Skin epidermis (tissue), 12 donors: Measurements from ENCODE around the gene KIR3DL1.
"Not testable (repeated sequence)": the region's sequence is repeated elsewhere in the genome, so short reads cannot be mapped to it uniquely, and the experiment has no call there.

ENCODE experiments used
- H3K27ac ChIP-seq, 21 experiments: fragments of 200-600 bp; sonication (generic) in 11 of 21; one replicate each; pipeline ENCODE4 v1.5.0; 2020; ENCODE audit warnings: mild to moderate bottlenecking in 3 of 21, inconsistent platforms in 2 of 21, moderate library complexity in 2 of 21
- H3K4me3 ChIP-seq, 7 experiments: fragments of 200-600 bp; sonication (generic) in 2 of 7; one replicate each; pipeline ENCODE4 v1.5.0; 2020; ENCODE audit warnings: inconsistent platforms in 2 of 7, mild to moderate bottlenecking in 2 of 7, moderate library complexity in 1 of 7

KIR3DL1 gene

DNA sequence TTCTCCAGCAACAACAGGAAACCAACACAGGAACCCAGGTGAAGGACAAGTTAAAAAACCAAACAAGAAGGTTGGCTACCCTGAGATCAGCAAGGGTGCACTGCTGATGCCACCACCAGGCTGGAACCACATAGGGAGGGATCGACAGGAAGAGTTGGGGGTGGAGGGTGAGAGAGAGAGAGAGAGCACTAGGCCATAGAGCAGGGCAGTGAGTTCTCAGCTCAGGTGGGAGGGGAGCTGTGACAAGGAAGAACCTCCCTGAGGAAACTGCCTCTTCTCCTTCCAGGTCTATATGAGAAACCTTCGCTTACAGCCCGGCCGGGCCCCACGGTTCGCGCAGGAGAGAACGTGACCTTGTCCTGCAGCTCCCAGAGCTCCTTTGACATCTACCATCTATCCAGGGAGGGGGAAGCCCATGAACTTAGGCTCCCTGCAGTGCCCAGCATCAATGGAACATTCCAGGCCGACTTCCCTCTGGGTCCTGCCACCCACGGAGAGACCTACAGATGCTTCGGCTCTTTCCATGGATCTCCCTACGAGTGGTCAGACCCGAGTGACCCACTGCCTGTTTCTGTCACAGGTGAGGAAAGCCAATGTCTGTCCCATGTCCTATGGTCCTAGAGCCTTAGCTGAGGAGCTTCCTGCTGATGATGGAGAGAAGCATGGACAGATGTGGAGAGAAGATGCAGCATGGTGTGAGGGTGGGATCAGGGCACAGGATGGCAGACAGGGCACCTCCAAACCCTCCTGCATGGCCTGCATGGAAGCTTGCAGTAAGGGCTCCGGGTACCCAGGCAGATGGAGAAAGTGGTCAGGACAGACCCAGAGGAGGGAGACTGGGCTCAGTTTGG is 10.4 kb upstream of the KIR3DL1 start:
- H3K27ac ChIP-seq: no peak overlapping the region
- no peak overlapping the region for H3K4me3 ChIP-seq

DNA sequence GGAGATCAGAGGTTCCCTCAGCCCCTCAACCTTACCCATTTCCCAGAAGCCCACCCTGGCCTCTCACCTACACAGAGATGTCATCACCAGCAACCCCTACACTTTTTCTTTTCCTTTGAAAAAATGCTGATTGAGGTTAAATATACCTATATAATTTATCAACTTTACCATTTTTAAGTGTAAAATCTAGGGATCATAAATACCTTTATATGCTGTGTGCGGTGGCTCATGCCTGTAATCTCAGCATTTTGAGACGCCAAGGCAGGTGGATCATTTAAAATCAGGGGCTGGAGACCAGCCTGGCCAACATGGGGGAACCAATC is 9.8 kb upstream of the KIR3DL1 start:
- H3K27ac ChIP-seq: no peak overlapping the region
- H3K4me3 ChIP-seq: no peak overlapping the region

DNA sequence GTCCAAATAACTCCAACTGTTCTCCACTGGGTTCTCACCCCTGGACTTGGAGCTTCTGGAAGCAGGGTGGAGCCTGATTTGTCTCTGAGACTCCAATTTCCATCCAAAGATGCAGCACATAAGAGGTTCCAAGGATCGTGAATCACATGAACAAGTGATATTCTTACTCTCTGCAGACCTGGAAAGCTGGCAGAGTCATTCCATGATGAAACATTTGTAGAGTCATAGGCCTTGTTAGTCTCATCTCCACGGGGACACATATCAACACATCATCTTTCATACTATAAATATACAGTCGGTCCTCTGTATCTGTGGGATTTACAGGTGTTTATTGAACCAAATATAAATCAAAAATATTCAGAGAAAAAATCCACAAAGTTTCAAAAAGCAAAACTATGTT is 1.7 kb upstream of the KIR3DL1 start:
- not testable (repeated sequence) for H3K4me3 ChIP-seq, H3K27ac ChIP-seq

DNA sequence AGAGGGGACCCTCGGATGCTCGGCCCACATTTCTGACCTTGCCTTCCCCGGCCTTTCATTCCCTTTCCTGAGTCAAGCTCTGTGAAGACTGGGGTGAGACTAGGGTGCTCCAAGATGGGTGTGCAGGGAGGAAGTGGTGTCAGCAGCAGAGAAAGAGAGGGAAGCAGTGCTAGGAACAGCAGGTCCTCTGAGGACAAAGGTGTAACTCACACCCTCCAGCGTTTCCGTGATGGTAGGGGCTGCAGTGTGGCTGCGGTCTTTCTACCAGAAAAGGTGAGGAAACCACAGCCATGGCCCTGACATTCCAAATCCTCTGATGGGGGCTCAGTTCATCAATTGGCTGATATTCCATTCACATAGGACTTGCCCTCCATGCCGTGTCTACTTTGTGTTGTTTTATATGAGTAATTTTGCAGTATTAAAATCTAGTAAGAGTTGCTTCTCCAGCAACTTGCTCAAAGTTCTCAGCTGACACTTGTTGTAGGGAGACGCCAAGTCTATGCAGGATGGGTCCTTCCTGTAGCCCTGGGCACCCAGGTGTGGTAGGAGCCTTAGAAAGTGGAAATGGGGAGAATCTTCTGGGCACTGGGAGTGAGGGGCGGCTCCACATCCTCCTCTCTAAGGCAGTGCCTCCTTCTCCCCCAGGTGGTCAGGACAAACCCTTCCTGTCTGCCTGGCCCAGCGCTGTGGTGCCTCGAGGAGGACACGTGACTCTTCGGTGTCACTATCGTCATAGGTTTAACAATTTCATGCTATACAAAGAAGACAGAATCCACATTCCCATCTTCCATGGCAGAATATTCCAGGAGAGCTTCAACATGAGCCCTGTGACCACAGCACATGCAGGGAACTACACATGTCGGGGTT is 1.6 kb downstream of the KIR3DL1 start:
- H3K4me3 ChIP-seq: no peak overlapping the region
- no peak overlapping the region for H3K27ac ChIP-seq

DNA sequence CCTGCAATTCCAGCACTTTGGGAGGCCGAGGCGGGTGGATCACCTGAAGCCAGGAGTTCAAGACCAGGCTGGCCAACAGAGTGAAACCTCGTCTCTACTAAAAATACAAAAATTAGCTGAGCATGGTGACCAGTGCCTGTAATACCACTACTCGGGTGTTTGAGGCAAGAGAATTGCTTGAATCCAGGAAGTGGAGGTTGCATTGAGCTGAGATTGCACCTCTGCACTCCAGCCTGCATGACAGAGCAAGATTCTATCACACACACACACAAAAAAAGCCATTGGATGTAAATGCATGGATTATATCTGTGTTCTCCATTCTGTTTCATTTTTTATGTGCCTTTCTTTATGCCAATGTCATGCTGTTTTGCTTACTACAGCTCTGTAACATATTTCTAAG is 8.1 kb downstream of the KIR3DL1 start:
- H3K27ac ChIP-seq: not testable (repeated sequence)

DNA sequence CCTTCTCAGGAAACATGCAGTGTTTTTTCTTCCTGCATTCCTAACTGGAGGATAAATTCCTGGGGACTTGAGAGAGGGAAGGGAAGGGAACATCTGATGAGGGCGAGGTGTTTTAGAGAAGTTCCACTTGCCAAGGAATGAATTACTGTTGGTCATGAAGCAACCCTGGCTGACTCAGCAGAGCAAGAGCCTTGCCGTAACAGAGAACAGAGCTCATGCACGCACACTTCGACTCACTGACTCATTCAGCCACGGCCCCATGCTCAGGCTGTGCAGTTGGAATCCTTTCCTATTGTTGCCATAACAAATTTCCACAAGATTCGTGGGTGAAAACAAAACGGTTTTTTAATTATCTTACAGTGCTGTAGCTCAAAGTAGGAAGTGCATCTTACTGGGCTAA is 9.1 kb downstream of the KIR3DL1 start:
- H3K4me3 ChIP-seq: not testable (repeated sequence)

More for the DNA sequence above, 8.1 kb downstream of the KIR3DL1 start:
- not testable (repeated sequence) for H3K4me3 ChIP-seq

DNA sequence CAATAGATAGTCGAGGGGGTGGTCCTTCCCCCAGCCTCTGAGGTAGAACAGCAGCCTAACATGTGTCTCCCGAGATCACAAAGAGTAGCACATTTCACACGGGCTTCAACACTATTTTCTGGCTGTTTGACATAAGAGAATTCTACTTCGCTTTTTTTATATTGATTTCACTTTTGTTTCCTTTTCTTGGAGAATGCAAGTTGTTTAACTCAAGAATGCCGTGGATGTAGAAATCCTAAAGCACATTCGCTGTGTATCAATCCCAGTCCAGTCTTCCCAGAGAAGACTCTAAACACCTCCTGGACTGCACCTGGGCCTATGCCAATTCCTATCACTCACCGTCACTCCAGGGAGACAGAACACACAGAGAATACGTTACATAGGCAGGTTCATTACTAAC is 11.8 kb downstream of the KIR3DL1 start:
- H3K4me3 ChIP-seq, H3K27ac ChIP-seq: not testable (repeated sequence)

More for the DNA sequence above, 9.1 kb downstream of the KIR3DL1 start:
- not testable (repeated sequence) for H3K27ac ChIP-seq

DNA sequence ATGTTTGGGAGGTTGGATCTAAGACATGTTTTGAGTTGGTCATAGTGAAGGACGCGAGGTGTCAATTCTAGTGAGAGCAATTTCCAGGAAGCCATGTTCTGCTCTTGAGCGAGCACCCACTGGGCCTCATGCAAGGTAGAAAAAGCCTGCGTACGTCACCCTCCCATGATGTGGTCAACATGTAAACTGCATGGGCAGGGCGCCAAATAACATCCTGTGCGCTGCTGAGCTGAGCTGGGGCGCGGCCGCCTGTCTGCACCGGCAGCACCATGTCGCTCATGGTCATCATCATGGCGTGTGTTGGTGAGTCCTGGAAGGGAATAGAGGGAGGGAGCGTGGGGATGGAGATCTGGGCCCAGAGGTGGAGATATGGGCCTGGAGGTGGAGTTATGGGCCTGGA is 16.2 kb downstream of the KIR3DL1 start, which contains the start of gene KIR2DS4:
Gene KIR2DS4, plus strand, starts transcription at position 181 of the 400 bp plus-strand sequence.
- not testable (repeated sequence) for H3K4me3 ChIP-seq, H3K27ac ChIP-seq

DNA sequence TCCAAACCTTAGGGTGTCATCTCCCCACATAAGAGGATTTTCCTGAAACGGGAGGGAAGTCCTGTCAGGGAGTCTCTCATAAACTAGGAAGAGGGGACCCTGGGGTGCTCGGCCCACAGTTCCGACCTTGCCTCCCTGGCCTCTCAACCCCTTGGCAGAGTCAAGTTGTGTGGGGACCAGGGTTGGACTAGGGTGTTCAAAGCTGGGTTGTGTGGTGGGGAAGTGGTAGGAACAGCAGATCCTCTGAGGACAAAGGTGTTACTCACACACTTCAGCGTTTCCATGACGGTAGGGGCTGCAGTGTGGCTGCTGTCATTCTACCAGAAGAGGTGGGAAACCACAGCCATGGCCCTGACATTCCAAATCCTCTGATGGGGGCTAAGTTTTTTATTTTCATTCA is 18.9 kb downstream of the KIR3DL1 start:
- H3K4me3 ChIP-seq, H3K27ac ChIP-seq: not testable (repeated sequence)

DNA sequence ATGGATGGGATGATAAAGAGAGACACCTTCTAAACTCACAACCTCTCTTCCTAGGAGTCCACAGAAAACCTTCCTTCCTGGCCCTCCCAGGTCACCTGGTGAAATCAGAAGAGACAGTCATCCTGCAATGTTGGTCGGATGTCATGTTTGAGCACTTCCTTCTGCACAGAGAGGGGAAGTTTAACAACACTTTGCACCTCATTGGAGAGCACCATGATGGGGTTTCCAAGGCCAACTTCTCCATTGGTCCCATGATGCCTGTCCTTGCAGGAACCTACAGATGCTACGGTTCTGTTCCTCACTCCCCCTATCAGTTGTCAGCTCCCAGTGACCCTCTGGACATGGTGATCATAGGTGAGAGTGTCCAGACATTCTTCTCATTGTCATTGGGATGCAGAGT is 21.3 kb downstream of the KIR3DL1 start:
- not testable (repeated sequence) for H3K27ac ChIP-seq, H3K4me3 ChIP-seq

DNA sequence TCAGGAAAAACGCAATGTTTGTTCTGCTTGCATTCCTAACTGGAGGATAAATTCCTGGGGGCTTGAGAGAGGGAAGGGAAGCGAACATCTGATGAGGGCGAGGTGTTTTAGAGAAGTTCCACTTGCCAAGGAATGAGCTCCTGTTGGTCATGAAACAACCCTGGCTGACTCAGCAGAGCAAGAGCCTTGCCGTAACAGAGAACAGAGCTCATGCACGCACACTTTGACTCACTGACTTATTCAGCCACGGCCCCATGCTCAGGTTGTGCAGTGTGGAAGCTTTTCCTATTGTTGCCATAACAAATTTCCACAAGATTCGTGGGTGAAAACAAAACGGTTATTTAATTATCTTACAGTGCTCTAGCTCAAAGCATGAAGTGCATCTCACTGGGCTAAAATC is 26.9 kb downstream of the KIR3DL1 start:
- H3K27ac ChIP-seq, H3K4me3 ChIP-seq: not testable (repeated sequence)

DNA sequence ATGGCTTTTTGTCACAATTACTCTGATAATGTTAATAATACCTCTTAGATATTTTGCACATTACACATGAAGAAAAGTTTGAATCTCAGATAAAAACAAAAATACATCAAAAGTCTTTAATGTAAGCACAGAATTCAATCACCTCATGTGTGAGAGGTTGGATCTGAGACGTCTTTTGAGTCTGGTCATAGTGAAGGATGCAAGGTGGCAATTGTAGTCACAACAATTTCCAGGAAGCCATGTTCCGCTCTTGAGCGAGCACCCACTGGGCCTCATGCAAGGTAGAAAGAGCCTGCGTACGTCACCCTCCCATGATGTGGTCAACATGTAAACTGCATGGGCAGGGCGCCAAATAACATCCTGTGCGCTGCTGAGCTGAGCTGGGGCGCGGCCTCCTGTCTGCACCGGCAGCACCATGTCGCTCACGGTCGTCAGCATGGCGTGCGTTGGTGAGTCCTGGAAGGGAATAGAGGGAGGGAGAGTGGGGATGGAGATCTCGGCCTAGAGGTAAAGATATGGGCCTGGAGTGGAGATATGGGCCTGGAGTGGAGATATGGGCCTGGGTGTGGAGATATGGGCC is 33.9 kb downstream of the KIR3DL1 start, which contains the start of gene KIR3DL2:
Gene KIR3DL2, plus strand, starts transcription at position 383 of the 580 bp plus-strand sequence. Its CDS starts 33 bp downstream, at position 416.
- H3K27ac ChIP-seq, H3K4me3 ChIP-seq: not testable (repeated sequence)

DNA sequence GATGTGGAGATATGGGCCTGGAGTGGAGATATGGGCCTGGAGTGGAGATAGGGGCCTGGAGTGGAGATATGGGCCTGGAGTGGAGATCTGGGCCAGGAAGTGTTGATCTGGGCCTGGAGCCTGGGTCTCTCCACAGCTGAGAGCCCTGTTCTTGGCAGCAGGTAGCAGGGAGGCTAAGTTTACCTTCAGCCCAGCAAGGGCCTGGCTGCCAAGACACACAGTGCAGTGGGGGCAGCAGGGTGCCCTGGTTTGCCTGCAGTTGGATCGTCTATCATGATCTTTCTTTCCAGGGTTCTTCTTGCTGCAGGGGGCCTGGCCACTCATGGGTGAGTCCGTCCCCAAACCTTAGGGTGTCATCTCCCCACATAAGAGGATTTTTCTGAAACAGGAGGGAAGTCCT is 34.7 kb downstream of the KIR3DL1 start:
- H3K4me3 ChIP-seq: no peak overlapping the region
- no peak overlapping the region for H3K27ac ChIP-seq

DNA sequence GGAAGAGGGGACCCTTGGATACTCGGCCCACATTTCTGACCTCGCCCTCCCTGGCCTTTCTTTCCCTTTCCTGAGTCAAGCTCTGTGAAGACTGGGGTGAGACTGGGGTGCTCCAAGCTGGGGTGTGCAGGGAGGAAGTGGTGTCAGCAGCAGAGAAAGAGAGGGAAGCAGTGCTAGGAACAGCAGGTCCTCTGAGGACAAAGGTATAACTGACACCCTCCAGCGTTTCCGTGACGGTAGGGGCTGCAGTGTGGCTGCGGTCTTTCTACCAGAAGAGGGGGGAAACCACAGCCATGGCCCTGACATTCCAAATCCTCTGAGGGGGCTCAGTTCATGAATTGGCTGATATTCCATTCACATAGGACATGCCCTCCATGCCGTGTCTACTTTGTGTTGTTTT is 35.1 kb downstream of the KIR3DL1 start:
- no peak overlapping the region for H3K27ac ChIP-seq

DNA sequence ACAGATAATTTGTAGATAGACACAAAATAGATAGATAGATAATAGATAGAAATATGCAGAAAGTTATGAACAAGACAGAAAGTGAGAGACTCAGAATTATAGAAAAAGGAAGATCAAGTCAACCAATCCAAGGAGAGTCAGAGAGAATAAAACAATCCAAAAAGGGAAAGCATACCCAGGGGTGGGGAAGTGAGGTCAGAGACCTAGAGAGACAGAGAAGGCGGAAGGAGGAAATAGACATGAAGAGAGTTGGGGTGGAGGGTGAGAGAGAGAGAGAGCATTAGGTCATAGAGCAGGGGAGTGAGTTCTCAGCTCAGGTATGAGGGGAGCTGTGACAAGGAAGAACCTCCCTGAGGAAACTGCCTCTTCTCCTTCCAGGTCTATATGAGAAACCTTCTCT is 39.0 kb downstream of the KIR3DL1 start:
- H3K27ac ChIP-seq, H3K4me3 ChIP-seq: not testable (repeated sequence)

More for the DNA sequence above, 35.1 kb downstream of the KIR3DL1 start:
- H3K4me3 ChIP-seq: no peak overlapping the region

DNA sequence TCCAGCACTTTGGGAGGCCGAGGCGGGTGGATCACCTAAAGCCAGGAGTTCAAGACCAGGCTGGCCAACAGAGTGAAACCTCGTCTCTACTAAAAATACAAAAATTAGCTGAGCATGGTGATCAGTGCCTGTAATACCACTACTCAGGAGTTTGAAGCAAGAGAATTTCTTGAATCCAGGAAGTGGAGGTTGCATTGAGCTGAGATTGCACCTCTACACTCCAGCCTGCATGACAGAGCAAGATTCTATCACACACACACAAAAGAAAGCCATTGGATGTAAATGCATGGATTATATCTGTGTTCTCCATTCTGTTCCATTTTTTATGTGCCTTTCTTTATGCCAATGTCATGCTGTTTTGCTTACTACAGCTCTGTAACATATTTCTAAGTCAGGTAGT is 42.2 kb downstream of the KIR3DL1 start:
- not testable (repeated sequence) for H3K27ac ChIP-seq, H3K4me3 ChIP-seq

DNA sequence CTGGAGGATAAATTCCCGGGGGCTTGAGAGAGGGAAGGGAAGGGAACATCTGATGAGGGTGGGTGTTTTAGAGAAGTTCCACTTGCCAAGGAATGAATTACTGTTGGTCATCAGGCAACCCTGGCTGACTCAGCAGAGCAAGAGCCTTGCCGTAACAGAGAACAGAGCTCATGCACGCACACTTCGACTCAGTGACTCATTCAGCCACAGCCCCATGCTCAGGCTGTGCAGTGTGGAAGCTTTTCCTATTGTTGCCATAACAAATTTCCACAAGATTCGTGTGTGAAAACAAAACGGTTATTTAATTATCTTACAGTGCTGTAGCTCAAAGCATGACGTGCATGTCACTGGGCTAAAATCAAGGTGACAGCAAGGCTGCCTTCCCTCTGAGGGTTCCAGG is 43.2 kb downstream of the KIR3DL1 start:
- H3K27ac ChIP-seq: not testable (repeated sequence)

DNA sequence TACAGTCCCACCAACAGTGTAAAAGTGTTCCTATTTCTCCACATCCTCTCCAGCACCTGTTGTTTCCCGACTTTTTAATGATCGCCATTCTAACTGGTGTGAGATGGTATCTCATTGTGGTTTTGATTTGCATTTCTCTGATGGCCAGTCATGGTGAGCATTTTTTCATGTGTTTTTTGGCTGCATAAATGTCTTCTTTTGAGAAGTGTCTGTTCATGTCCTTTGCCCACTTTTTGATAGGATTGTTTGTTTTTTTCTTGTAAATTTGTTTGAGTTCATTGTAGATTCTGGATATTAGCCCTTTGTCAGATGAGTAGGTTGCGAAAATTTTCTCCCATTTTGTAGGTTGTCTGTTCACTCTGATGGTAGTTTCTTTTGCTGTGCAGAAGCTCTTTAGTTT is 47.2 kb downstream of the KIR3DL1 start:
- not testable (repeated sequence) for H3K4me3 ChIP-seq, H3K27ac ChIP-seq

More for the DNA sequence above, 43.2 kb downstream of the KIR3DL1 start:
- not testable (repeated sequence) for H3K4me3 ChIP-seq

DNA sequence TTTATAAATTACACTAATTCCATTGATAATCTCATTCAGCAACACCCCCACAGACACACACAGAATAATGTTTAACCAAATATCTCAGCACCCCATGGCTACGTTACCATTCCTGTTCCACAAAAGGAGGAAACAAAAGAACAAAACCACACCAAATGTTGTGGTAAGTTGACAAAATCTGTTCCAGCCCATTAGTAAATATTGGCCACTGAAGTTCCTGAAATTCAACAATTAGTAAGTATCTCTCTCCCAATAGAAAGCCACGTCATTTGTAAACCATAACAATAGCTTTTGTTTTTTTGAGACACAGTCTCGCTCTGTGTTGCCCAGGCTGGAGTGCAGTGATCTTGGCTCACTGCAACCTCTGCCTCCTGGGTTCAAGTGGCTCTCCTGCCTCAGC is 55.4 kb downstream of the KIR3DL1 start:
- Histone ChIP-seq H3K27ac (no peak overlapping the region), H3K4me3 (no peak overlapping the region)

DNA sequence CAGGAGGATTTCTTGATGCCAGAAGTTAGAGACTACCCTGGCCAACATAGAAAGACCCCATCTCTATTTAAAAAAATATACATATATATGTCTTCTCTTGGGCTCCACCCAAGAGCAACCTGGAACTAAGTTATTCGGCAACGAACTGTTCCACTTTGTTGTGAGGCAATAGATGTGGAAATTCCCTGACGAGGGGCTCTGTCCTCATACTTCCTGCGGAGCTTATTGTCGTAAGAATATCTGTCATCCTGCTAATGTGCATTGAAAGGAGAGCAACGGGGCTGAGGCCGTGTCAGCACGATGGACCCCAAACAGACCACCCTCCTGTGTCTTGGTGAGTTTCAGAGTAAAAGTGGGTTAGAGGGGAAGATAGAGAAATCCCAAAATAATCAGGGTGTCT is 57.7 kb downstream of the KIR3DL1 start, which contains the start of gene FCAR:
Gene FCAR, plus strand, starts transcription at position 246 of the 400 bp plus-strand sequence. Its CDS starts 55 bp downstream, at position 301.
- Histone ChIP-seq H3K4me3 (no peak within 1 kb of the TSS), H3K27ac (peak within 1 kb of the TSS in 4 of 21 experiments; percentile 1 to 54 (median 28))
